Kidney epithelial cell (primary cell): ENCODE results near the gene ATF4. TPM values are rescaled to one million over a fixed set of nuclear protein-coding genes. Genes with fewer than 3 reads are reported as not detected.

Experiments
- DNase-seq: peaks from one replicate; pipeline ENCODE4 v3.0.0-alpha.2; 2010; ENCODE audit warnings: low read depth
- H3K27me3 ChIP-seq: 2 replicates; pipeline ENCODE4 v1.6.0; 2011; ENCODE audit warnings: low read length; ENCODE audit not compliant: control insufficient read depth, insufficient read depth
- H3K36me3 ChIP-seq: 2 replicates; pipeline ENCODE4 v1.5.1; 2011; ENCODE audit warnings: low read length; ENCODE audit not compliant: control insufficient read depth, insufficient read depth
- H3K4me3 ChIP-seq: 2 replicates; pipeline ENCODE4 v1.5.1; 2011; ENCODE audit warnings: low read depth, mild to moderate bottlenecking, control low read depth, low read length
- CTCF ChIP-seq: IDR thresholded peaks from 2 replicates; pipeline ENCODE4 v1.5.1; 2011; ENCODE audit warnings: mild to moderate bottlenecking, moderate library complexity, low read length, control low read depth, inconsistent platforms; ENCODE audit not compliant: insufficient read depth, poor library complexity, severe bottlenecking
- total RNA-seq: library from RNA; depleted of rRNA; stranded (reverse); fragments of >200 nt; gene quantifications from 2 replicates; pipeline ENCODE4 v1.2.3, GENCODE V29; 2015

ATF4 gene
- total RNA-seq, 1 donor from 2014 or later: 763 TPM

- no peak for TF ChIP-seq CTCF
- DNase-seq: no peak
These were observed 50.3 kb downstream of the ATF4 start, which contains the start of gene CACNA1I for GRCh38 chr22:39570665-39571064. Gene CACNA1I, plus strand, starts transcription at chr22:39570753. Its CDS starts 0 bp downstream, at chr22:39570753.

GRCh38 chr22:39571538-39571937 is 51.2 kb downstream of the ATF4 start:
- TF ChIP-seq CTCF: no peak
- Histone ChIP-seq H3K27me3 (peaks cover 11% of the 10 kb centered on the region), H3K36me3 (no peaks in the 10 kb centered on the region), H3K4me3 (no peak overlapping the region)
- DNase-seq: no peak

More at GRCh38 chr22:39570665-39571064, 50.3 kb downstream of the ATF4 start, which contains the start of gene CACNA1I:
- Histone ChIP-seq H3K36me3 (no peaks in the 10 kb centered on the region), H3K4me3 (no peak within 1 kb of the TSS), H3K27me3 (peaks cover 11% of the 10 kb centered on the region)

Other genes with a start within 250 kb of the ATF4 start
- 2,742 and 3,058 TPM in 2 replicates for gene RPL3, start 200.9 kb upstream of the ATF4 start, total RNA-seq
- 1.0 and 2.0 TPM in 2 replicates for gene SYNGR1, start 170.6 kb upstream of the ATF4 start, total RNA-seq
- gene TAB1, start 120.8 kb upstream of the ATF4 start, total RNA-seq: 12.4 and 13.3 TPM in 2 replicates
- 1.8 and 4.1 TPM in 2 replicates for gene MGAT3, start 63.5 kb upstream of the ATF4 start, total RNA-seq
- gene MIEF1, start 18.3 kb upstream of the ATF4 start, total RNA-seq: 43.3 and 54.6 TPM in 2 replicates
- 121 and 135 TPM in 2 replicates for gene RPS19BP1, start 12.2 kb downstream of the ATF4 start, total RNA-seq
- gene CACNA1I, start 50.2 kb downstream of the ATF4 start, total RNA-seq: not detected in 2 replicates